ENCODE data around the gene RALGPS1.

Gene RALGPS1

DNA sequence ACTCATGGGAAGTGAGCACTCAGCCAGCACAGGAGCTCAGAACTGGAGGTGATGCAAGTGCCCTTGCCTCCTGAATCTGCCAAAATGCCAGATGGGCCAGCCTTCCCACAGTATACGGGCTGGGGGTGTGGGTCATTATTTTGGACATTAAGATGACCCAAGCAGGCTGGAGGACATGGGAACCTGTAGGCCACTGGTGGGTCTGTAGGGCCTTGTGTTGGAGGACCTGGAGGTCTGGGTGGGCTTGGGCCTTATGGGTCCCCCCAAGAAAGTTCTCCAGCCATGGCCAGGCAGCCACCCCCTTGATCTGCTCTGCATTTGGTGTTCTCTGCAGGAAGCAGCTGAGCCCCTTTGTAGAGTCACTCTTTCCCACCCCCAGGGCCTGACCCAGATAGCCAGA is 278.9 kb downstream of the RALGPS1 start:
- no peaks in the 10 kb centered on the region for H3K9me3 Mint-ChIP-seq
- peaks cover 3% of the 10 kb centered on the region for H3K36me3 Mint-ChIP-seq (ENCODE audit: insufficient read depth)
- peaks cover 4% of the 10 kb centered on the region for H3K4me1 Mint-ChIP-seq
- DNase-seq (ENCODE audit: low spot score in 2 of 2): no peak
- no peaks in the 10 kb centered on the region for H3K27me3 Mint-ChIP-seq
- H3K27ac Mint-ChIP-seq (ENCODE audit: low read depth): no peak overlapping the region
- H3K4me3 Mint-ChIP-seq: no peak overlapping the region
- ATAC-seq (replicated peaks; ENCODE audit: extremely low read depth, poor library complexity, severe bottlenecking): no peak

DNA sequence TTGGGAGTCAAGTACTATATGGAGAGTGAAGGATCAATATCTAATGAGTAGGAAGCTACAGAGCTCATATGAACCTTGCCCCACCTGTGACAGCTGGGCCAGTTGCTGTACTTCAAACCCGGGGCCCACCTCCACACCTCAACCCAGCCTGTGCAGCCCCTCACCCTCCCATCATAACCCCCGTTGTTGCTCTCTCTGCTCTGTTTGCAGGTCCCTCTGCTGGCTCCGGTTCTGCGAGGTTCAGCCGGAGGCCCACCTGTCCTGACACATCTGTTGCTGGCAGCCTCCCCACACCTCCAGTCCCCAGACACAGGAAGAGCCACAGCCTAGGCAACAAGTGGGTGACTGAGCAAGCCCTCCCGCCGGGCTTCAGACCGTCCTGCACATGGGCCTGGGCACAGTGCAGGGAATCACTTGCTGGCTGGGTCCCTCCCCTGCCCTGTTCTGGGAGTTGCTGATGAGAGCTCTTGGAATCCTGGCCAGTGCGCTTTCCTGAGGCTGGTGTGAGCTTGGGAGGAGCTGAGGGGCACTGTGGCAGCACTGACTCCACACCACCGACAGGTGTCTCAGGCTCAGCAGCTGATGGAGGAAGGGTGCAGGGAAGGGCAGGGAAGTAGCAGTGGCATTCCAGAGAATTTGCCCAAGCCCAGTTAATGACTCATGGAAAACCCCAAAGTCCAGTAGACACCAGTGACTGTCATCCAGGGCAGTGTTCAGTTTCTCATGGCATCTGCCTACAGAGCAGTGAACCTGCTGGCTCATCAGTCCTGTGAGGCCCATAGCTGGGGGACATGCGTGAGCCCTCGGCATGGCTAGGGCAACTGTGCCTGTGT is 280.5 kb downstream of the RALGPS1 start:
- H3K27ac Mint-ChIP-seq (ENCODE audit: low read depth): no peak overlapping the region
- H3K4me1 Mint-ChIP-seq: peaks cover 11% of the 10 kb centered on the region
- no peak overlapping the region for H3K4me3 Mint-ChIP-seq
- H3K36me3 Mint-ChIP-seq (ENCODE audit: insufficient read depth): peaks cover 3% of the 10 kb centered on the region
- no peak for DNase-seq (ENCODE audit: low spot score in 2 of 2)
- H3K27me3 Mint-ChIP-seq: no peaks in the 10 kb centered on the region
- no peaks in the 10 kb centered on the region for H3K9me3 Mint-ChIP-seq
- no peak for ATAC-seq (replicated peaks; ENCODE audit: extremely low read depth, poor library complexity, severe bottlenecking)

DNA sequence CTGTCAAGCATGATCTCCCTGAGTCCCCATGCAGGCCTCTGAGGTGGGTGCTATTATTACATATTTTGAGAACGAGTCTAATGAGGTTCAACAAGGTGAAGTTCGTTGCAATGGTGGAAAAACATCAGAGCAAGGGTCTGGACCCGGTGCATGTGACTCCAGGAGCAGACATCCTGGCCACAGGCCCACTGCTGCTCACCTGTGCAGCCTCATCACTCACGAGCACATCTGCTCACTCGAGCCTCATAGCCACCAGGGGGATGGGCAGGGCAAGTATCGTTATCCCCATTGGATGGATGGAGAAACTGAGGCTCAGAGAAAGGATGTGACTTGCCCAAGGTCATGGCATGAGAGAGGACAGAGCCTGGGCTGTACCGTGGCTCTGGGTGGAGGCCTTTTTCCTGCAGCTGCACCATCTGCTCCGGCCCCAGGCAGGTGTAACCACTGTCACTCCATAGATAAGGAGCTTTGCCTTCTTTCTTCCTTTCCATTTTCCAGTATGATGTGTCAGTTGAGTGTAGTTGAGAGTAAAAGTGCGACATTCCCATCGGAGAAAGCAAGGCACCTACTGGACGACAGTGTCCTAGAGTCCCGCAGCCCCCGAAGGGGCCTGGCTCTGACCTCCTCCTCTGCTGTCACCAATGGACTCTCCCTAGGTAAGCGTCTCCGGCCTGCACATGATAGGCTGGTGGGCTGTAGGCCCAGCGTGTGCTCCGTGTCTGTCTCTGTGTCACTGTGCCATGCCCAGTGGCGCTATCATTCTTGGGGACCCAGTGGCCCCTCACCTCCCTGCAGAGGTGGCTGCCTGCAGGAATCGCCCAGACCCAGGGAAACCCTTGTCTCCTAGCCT is 281.6 kb downstream of the RALGPS1 start:
- Mint-ChIP-seq H3K27me3 (no peaks in the 10 kb centered on the region), H3K27ac (ENCODE audit: low read depth) (no peak overlapping the region), H3K4me1 (peaks cover 11% of the 10 kb centered on the region), H3K9me3 (no peaks in the 10 kb centered on the region), H3K4me3 (no peak overlapping the region), H3K36me3 (ENCODE audit: insufficient read depth) (peaks cover 3% of the 10 kb centered on the region)
- DNase-seq (ENCODE audit: low spot score in 2 of 2) (no peak), ATAC-seq (replicated peaks; ENCODE audit: extremely low read depth, poor library complexity, severe bottlenecking) (no peak)

DNA sequence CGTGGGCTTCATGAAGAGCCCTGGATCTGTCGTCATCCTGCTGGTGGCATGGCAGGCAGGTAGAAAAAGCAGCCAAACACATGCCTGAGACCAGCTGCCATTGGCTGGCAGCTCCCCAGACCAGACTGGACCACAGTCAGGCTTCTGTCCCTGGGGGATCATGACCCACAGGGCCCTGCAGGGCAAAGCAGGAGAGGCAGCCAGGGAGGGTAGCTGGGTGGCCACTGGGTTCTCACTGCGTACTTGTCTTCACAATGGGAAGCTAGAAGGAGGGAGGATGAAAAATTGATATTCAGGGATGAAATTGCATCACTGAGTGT is 282.2 kb downstream of the RALGPS1 start:
- Mint-ChIP-seq H3K9me3 (no peaks in the 10 kb centered on the region), H3K4me1 (peaks cover 11% of the 10 kb centered on the region), H3K36me3 (ENCODE audit: insufficient read depth) (peaks cover 3% of the 10 kb centered on the region), H3K27ac (ENCODE audit: low read depth) (no peak overlapping the region), H3K27me3 (no peaks in the 10 kb centered on the region), H3K4me3 (no peak overlapping the region)
- DNase-seq (ENCODE audit: low spot score in 2 of 2): no peak
- ATAC-seq (replicated peaks; ENCODE audit: extremely low read depth, poor library complexity, severe bottlenecking): no peak

DNA sequence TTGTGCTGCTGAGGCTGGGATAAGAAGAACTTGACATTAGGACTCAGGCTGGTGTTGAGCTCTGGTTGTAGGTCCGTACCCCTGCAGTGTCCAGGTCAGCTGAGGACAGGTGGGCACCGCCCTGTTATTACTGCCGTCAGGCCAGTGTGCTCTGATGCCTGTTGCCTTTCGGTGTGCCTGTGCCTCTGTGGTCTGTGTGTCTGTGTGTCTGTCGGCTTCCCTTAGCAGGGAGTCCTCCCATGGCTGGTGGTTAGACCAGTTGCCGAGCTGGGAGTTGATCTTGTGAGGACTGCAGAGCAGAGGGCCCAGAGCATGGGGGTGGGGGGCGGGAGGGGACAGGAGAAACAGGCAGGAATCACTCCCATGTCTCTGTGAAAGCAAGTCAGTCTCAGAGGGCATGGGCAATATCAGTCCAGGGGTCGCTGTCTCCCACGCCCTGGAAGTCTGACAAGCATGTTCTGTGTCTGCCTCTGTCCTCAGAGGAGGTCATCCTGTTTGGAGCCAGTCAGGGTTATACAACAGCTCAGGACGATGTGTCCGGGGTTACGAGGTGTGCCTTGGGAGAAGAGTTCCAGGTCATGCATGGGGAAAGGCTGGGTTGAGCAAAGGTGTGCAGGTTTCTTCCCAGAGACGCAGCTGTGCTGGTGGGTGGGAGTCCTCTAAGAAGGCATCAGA is 282.7 kb downstream of the RALGPS1 start:
- no peaks in the 10 kb centered on the region for H3K27me3 Mint-ChIP-seq
- peaks cover 11% of the 10 kb centered on the region for H3K4me1 Mint-ChIP-seq
- H3K9me3 Mint-ChIP-seq: no peaks in the 10 kb centered on the region
- H3K4me3 Mint-ChIP-seq: no peak overlapping the region
- H3K27ac Mint-ChIP-seq (ENCODE audit: low read depth): no peak overlapping the region
- no peak for DNase-seq (ENCODE audit: low spot score in 2 of 2)
- H3K36me3 Mint-ChIP-seq (ENCODE audit: insufficient read depth): peaks cover 3% of the 10 kb centered on the region
- ATAC-seq (replicated peaks; ENCODE audit: extremely low read depth, poor library complexity, severe bottlenecking): no peak

DNA sequence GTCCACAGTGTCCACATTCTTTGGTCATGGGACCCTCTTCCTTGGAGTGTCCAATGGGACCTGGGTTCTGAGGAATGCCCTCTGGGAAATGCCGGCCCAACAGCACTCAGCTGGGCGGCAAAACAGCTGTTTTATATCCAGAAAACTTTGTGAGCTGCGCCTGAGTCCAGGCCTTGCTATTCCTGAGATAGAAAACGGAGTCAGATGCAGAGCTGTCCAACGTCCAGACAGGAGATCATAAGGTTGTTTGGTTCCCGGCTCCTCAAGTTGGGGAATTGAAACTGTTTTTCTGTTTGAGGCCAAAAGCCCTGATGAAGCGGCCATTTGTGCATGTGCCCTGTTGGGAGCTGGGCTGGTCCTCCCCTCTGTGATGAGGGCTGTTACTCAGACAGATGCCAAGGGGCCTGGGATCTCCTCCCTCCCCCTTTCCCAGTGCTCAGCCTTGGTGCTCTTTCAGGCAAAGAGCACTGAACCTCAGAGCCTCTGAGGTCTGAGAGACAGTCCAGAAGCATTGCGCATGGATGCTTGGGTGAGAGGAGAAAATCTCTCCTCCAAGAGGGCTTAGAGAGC is 283.4 kb downstream of the RALGPS1 start:
- no peak overlapping the region for H3K4me3 Mint-ChIP-seq
- DNase-seq (ENCODE audit: low spot score in 2 of 2) (no peak), ATAC-seq (replicated peaks; ENCODE audit: extremely low read depth, poor library complexity, severe bottlenecking) (no peak)
- no peaks in the 10 kb centered on the region for H3K9me3 Mint-ChIP-seq
- no peaks in the 10 kb centered on the region for H3K27me3 Mint-ChIP-seq
- H3K27ac Mint-ChIP-seq (ENCODE audit: low read depth): peak overlapping the region; percentile 29
- H3K36me3 Mint-ChIP-seq (ENCODE audit: insufficient read depth): peaks cover 1% of the 10 kb centered on the region
- peaks cover 11% of the 10 kb centered on the region for H3K4me1 Mint-ChIP-seq

DNA sequence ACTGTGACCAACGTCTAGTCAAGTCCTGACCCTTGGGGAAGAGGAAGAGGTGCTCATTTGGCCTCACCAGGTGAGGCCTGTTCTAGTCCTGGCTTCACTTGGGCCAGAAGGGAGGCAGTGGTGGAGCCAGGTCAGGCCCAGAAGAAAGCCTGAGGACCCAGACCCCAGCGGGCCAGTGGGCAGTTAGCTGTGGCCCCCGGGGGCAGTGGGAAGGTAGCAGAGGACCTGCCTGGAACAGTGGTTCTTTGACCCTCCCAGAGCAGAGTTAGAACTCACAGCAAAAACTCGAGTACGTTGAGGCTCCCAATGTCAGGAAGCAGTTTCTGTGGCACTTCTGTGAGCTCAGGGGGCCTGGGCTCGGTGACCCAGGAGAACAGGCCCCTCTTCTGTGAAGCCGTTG is 284.0 kb downstream of the RALGPS1 start:
- Mint-ChIP-seq H3K4me1 (peaks cover 11% of the 10 kb centered on the region), H3K27me3 (no peaks in the 10 kb centered on the region), H3K4me3 (no peak overlapping the region), H3K9me3 (no peaks in the 10 kb centered on the region), H3K36me3 (ENCODE audit: insufficient read depth) (peaks cover 1% of the 10 kb centered on the region), H3K27ac (ENCODE audit: low read depth) (peak overlapping the region; percentile 29)
- no peak for DNase-seq (ENCODE audit: low spot score in 2 of 2)
- ATAC-seq (replicated peaks; ENCODE audit: extremely low read depth, poor library complexity, severe bottlenecking): no peak

DNA sequence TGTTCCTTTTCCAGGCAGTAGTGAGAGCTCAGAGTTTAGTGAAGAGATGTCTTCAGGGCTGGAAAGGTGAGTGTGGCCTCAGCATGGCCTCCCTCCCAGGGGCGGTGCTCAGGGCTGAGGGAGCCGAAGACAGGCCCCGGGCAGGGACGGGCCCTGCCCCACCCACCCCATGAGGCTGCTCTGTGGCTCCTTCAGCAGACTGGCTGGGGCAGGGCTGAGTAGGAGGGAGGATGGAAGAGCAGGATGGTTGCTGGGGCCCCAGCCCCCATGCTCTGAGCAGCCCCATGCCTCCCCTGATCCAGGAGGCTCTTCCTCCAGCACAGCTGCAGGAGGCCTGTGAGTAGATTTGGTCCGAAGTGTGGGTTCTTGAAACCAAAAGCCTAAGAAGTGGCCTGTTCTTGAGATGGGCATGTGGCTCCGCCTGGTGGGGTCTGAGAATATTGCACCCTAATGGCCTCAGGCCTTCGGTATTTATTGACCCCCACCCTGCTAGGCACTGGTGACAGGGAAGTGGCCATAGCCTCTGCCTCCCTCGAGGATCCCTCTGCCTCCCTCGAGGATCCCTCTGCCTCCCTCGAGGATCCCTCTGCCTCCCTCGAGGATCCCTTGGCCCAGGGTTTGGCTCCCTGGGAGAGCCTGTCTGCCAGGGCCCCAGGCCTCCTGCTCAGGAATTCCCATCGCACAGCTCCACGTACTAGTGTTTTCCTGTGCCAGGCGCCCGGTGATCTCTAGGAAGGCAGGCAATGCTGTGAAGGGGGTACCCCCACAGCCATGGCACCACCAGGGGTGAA is 284.6 kb downstream of the RALGPS1 start:
- no peaks in the 10 kb centered on the region for H3K27me3 Mint-ChIP-seq
- peaks cover 11% of the 10 kb centered on the region for H3K4me1 Mint-ChIP-seq
- H3K36me3 Mint-ChIP-seq (ENCODE audit: insufficient read depth): peaks cover 1% of the 10 kb centered on the region
- no peak overlapping the region for H3K4me3 Mint-ChIP-seq
- DNase-seq (ENCODE audit: low spot score in 2 of 2) (peak; percentile 69 to 78), ATAC-seq (replicated peaks; ENCODE audit: extremely low read depth, poor library complexity, severe bottlenecking) (peak; percentile 76)
- H3K27ac Mint-ChIP-seq (ENCODE audit: low read depth): peak overlapping the region; percentile 29
- no peaks in the 10 kb centered on the region for H3K9me3 Mint-ChIP-seq

DNA sequence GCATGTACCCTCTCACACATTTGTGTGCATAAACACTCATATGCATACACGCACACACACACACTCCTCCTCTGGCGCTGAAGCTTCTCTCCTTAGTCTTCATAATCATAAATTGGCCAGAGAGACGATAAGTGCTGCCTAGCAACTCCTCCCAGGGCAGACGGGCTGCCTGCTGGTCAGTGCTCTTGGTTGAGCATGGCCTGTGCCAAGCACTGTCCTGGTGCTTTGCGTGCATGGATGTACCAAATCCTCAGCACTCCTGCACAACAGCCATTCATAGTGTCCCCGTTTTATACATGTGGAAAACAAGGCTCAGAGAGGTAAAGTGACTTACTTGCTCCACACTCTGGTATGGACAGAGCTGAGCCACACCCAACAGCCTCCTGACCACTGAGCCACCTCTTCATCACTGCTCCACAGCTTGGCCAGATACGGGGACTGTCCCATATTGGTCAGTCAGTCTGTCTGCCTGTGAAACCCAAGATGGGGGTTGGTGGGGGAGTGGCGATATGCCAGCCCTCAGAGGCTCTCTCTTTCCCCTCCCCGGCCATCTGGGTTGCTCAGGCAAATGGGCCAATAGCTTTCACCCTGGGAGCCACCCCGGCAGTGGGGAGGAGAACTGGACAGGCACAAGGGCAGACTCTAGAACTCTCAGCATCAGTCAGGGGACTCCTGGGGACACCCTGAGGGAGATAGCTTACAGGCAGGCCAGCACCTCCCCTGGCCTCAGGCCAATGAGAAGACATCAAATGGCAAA is 285.7 kb downstream of the RALGPS1 start:
- no peak for ATAC-seq (replicated peaks; ENCODE audit: extremely low read depth, poor library complexity, severe bottlenecking)
- Mint-ChIP-seq H3K4me3 (no peak overlapping the region), H3K27ac (ENCODE audit: low read depth) (no peak overlapping the region), H3K27me3 (no peaks in the 10 kb centered on the region), H3K9me3 (no peaks in the 10 kb centered on the region), H3K4me1 (peaks cover 11% of the 10 kb centered on the region), H3K36me3 (ENCODE audit: insufficient read depth) (peaks cover 1% of the 10 kb centered on the region)
- DNase-seq (ENCODE audit: low spot score in 2 of 2): no peak

DNA sequence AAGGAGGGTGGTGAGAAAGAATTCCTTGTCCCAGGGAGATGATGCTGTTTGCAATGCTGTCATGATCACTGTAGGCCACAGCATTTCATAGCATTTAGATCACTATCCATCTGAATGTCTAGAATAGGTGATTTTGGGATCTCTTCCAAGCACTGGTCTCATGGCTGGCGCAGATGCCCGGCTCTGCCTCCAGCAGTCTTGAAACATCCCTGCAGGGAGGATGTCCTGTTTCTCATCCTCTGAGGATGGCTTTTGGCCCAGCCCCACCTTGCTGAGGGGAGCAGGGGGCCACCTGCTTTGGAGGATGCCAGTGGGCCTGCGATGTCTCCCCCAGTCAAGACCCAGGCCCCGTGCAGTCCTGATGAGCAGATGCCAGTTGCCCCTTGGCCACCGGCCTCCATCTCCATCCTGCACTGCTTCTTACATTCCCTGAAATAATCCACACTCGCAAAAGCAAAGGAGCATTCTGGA is 286.5 kb downstream of the RALGPS1 start:
- Mint-ChIP-seq H3K27ac (ENCODE audit: low read depth) (no peak overlapping the region), H3K27me3 (no peaks in the 10 kb centered on the region), H3K36me3 (ENCODE audit: insufficient read depth) (peaks cover 1% of the 10 kb centered on the region), H3K9me3 (no peaks in the 10 kb centered on the region), H3K4me1 (peaks cover 11% of the 10 kb centered on the region), H3K4me3 (no peak overlapping the region)
- DNase-seq (ENCODE audit: low spot score in 2 of 2) (no peak), ATAC-seq (replicated peaks; ENCODE audit: extremely low read depth, poor library complexity, severe bottlenecking) (no peak)

DNA sequence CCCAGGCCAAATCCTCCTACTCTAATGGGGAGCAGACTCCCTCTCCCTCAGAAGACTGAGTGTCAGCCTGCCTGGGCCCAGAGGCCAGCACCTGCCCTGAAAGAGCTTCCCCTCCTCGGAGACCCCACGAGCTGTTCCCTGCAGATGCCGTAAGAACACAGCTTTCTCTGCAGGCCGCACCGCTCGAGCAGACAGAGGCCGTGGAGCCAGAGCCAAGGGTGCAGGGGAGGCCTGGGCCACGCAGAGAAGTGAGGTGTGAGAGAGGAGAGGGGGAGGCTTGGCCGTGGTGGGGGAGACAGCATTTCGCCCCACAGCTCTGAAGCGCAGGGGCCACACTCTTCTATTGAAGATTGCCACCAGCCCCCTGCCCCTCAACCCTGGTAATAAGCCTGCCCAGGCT is 287.1 kb downstream of the RALGPS1 start:
- DNase-seq (ENCODE audit: low spot score in 2 of 2) (no peak), ATAC-seq (replicated peaks; ENCODE audit: extremely low read depth, poor library complexity, severe bottlenecking) (no peak)
- H3K4me1 Mint-ChIP-seq: peaks cover 11% of the 10 kb centered on the region
- H3K9me3 Mint-ChIP-seq: no peaks in the 10 kb centered on the region
- H3K27me3 Mint-ChIP-seq: no peaks in the 10 kb centered on the region
- H3K36me3 Mint-ChIP-seq (ENCODE audit: insufficient read depth): peaks cover 1% of the 10 kb centered on the region
- H3K27ac Mint-ChIP-seq (ENCODE audit: low read depth): no peak overlapping the region
- H3K4me3 Mint-ChIP-seq: no peak overlapping the region

Data from central memory CD8-positive, alpha-beta T cell (primary cell).